T47D (cell line): ENCODE results near the gene TARP.

Experiments
- DNase-seq, 2 experiments: peaks; one replicate each; pipeline versions ENCODE4 v3.0.0 to v3.0.0-alpha.2; 2011 to 2012; ENCODE audit warnings: low read depth in 1 of 2, low spot score in 1 of 2
- JUND ChIP-seq: IDR thresholded peaks from 2 replicates; pipeline ENCODE4 v1.6.1; 2012; ENCODE audit warnings: low read depth
- in situ Hi-C: cut with HindIII; loops from 2 replicates; pipeline ENCODE4 v1.10.0; 2016; ENCODE audit warnings: low sequenced_read_pairs, low pct_unique_long_range_greater_than_20kb

The TARP gene

GRCh38 chr7:38273286-38273995 lies at the start of gene TARP:
Gene TARP (minus strand): TSS chr7:38273636.
- in situ Hi-C loops = no loop called here
- TF ChIP-seq JUND = no peak
- peak in 1 of 2 experiments; percentile 20 for DNase-seq

- in situ Hi-C loops = no loop called here
- no peak for TF ChIP-seq JUND
- no peak for DNase-seq
These were observed 49.7 kb upstream of the TARP start for GRCh38 chr7:38323156-38323555.

- no peak for TF ChIP-seq JUND
- in situ Hi-C loops = no loop called here
- no peak for DNase-seq
These were observed 49.0 kb upstream of the TARP start for GRCh38 chr7:38322461-38322860.

- in situ Hi-C loops = no loop called here
- no peak for TF ChIP-seq JUND
- no peak for DNase-seq
These were observed 48.5 kb upstream of the TARP start for GRCh38 chr7:38321967-38322366.

- TF ChIP-seq JUND = no peak
- in situ Hi-C loops = no loop called here
- no peak for DNase-seq
These were observed 48.1 kb upstream of the TARP start for GRCh38 chr7:38321515-38321944.

GRCh38 chr7:38321050-38321449 lies 47.6 kb upstream of the TARP start:
- no peak for DNase-seq
- TF ChIP-seq JUND = no peak
- in situ Hi-C loops = no loop called here

GRCh38 chr7:38319873-38320272 lies 46.4 kb upstream of the TARP start:
- no peak for DNase-seq
- no peak for TF ChIP-seq JUND
- in situ Hi-C loops = no loop called here

GRCh38 chr7:38318803-38319416 lies 45.5 kb upstream of the TARP start:
- peak; percentile 84 to 87 for DNase-seq

GRCh38 chr7:38318241-38318640 lies 44.8 kb upstream of the TARP start:
- in situ Hi-C loops = no loop called here
- no peak for DNase-seq
- no peak for TF ChIP-seq JUND

More at GRCh38 chr7:38318803-38319416, 45.5 kb upstream of the TARP start:
- in situ Hi-C loops = no loop called here
- no peak for TF ChIP-seq JUND

GRCh38 chr7:38317515-38317914 lies 44.1 kb upstream of the TARP start:
- TF ChIP-seq JUND = no peak
- no peak for DNase-seq
- in situ Hi-C loops = no loop called here

GRCh38 chr7:38316733-38317360 lies 43.4 kb upstream of the TARP start:
- no peak for DNase-seq
- no peak for TF ChIP-seq JUND
- in situ Hi-C loops = no loop called here

- in situ Hi-C loops = no loop called here
- TF ChIP-seq JUND = no peak
- DNase-seq = no peak
These were observed 42.0 kb upstream of the TARP start for GRCh38 chr7:38315410-38315809.

GRCh38 chr7:38312821-38313220 lies 39.4 kb upstream of the TARP start:
- no peak for TF ChIP-seq JUND
- no peak for DNase-seq
- in situ Hi-C loops = no loop called here
